GM12878 (cell line): ENCODE results near the gene MAP3K4.

Experiments
- BHLHE40 ChIP-seq, 2 experiments: fragments of 450-650 bp in 1 of 2; IDR thresholded peaks; 2 replicates each; pipeline ENCODE4 v1.6.1; 2011 to 2017; ENCODE audit warnings: low read depth in 2 of 2, borderline replicate concordance in 1 of 2, improper control_type of control experiment in 1 of 2, low read length in 1 of 2, mild to moderate bottlenecking in 1 of 2
- CREB1 ChIP-seq: IDR thresholded peaks from 2 replicates; pipeline ENCODE4 v1.6.1; 2012; ENCODE audit warnings: low read depth, mild to moderate bottlenecking, inconsistent platforms
- EP300 ChIP-seq, 2 experiments: fragments of 150-350 bp in 1 of 2; IDR thresholded peaks; 2 replicates each; pipeline ENCODE4 v1.6.1; 2011 to 2012; ENCODE audit warnings: low read depth in 2 of 2, low read length in 2 of 2, borderline replicate concordance in 1 of 2, improper control_type of control experiment in 1 of 2, inconsistent platforms in 1 of 2; ENCODE audit not compliant: control insufficient read depth in 1 of 2
- MTA3 ChIP-seq: IDR thresholded peaks from 2 replicates; pipeline ENCODE4 v1.6.1; 2012; ENCODE audit warnings: low read length, inconsistent platforms, borderline replicate concordance
- POLR2A ChIP-seq: IDR thresholded peaks from 2 replicates; pipeline ENCODE4 v1.6.1; 2011; ENCODE audit warnings: low read depth, mild to moderate bottlenecking, low read length
- POLR2AphosphoS5 ChIP-seq: IDR thresholded peaks from 2 replicates; pipeline ENCODE4 v1.6.1; 2011; ENCODE audit warnings: mild to moderate bottlenecking, low read length, inconsistent platforms
- YY1 ChIP-seq: IDR thresholded peaks from 2 replicates; pipeline ENCODE4 v1.6.1; 2011; ENCODE audit warnings: low read depth, mild to moderate bottlenecking, low read length
- TF ChIP-seq, protein P1 (sequence below), 3 experiments: IDR thresholded peaks in 2 of 3; conservative IDR thresholded peaks in 1 of 3; 2 replicates each; pipeline ENCODE4 v1.5.1; 2011; ENCODE audit warnings: low read depth in 3 of 3, low read length in 3 of 3, mild to moderate bottlenecking in 3 of 3, control low read depth in 2 of 3, moderate library complexity in 2 of 3, inconsistent platforms in 1 of 3, mixed read lengths in 1 of 3; ENCODE audit not compliant: control insufficient read depth in 2 of 3, insufficient read depth in 1 of 3; ENCODE audit errors: extremely low read depth in 1 of 3

DNA sequence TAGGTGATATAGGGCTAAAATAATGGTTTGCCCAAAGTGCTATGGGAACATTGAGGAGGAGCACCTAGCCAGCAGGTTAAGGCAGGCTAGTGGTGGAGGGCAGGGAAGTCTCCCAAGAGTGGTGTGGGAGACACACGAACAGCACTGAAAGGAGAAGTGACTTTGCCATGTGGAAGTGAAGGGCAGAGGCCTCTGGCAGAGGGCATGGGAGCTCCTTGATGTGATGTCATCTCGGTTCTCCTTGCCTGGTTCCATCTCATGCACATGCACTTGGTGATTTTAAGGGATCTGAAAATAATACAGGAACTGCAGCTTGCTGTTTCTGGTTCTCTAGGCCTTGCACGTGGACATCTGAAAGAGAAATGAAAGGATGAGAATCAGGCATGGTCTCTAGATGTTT lies 4.7 kb upstream of the MAP3K4 start:
- no peak for TF ChIP-seq BHLHE40 (IDR thresholded peaks at IDR 0.05; ENCODE audit: borderline replicate concordance in 1 of 2, low read depth in 2 of 2, low read length in 1 of 2)
- TF ChIP-seq, protein P1, sequence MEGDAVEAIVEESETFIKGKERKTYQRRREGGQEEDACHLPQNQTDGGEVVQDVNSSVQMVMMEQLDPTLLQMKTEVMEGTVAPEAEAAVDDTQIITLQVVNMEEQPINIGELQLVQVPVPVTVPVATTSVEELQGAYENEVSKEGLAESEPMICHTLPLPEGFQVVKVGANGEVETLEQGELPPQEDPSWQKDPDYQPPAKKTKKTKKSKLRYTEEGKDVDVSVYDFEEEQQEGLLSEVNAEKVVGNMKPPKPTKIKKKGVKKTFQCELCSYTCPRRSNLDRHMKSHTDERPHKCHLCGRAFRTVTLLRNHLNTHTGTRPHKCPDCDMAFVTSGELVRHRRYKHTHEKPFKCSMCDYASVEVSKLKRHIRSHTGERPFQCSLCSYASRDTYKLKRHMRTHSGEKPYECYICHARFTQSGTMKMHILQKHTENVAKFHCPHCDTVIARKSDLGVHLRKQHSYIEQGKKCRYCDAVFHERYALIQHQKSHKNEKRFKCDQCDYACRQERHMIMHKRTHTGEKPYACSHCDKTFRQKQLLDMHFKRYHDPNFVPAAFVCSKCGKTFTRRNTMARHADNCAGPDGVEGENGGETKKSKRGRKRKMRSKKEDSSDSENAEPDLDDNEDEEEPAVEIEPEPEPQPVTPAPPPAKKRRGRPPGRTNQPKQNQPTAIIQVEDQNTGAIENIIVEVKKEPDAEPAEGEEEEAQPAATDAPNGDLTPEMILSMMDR (IDR thresholded peaks at IDR 0.05 in 2 of 3, conservative IDR thresholded peaks at IDR 0.05 in 1 of 3; ENCODE audit: control insufficient read depth in 2 of 3, extremely low read depth in 1 of 3, insufficient read depth in 1 of 3, low read depth in 3 of 3, low read length in 3 of 3): no peak
- no peak for TF ChIP-seq CREB1
- TF ChIP-seq YY1: no peak
- TF ChIP-seq EP300 (IDR thresholded peaks at IDR 0.05; ENCODE audit: borderline replicate concordance in 1 of 2, control insufficient read depth in 1 of 2, low read depth in 2 of 2, low read length in 2 of 2): no peak
- TF ChIP-seq POLR2A: no peak
- no peak for TF ChIP-seq POLR2AphosphoS5
- no peak for TF ChIP-seq MTA3
